Ishikawa (cell line): ENCODE data around the gene INCA1.

Experiments used
- CEBPB ChIP-seq: IDR thresholded peaks from 2 replicates; pipeline ENCODE4 v1.6.1; 2012
- CREB1 ChIP-seq: IDR thresholded peaks from 2 replicates; pipeline ENCODE4 v1.6.1; 2012; ENCODE audit warnings: low read depth
- EGR1 ChIP-seq: IDR thresholded peaks from 2 replicates; pipeline ENCODE4 v1.6.1; 2012
- EP300 ChIP-seq: IDR thresholded peaks from 2 replicates; pipeline ENCODE4 v1.6.1; 2012; ENCODE audit warnings: borderline replicate concordance
- FOXM1 ChIP-seq: IDR thresholded peaks from 2 replicates; pipeline ENCODE4 v1.6.1; 2012; ENCODE audit warnings: low read depth, borderline replicate concordance
- NFIC ChIP-seq: IDR thresholded peaks from 2 replicates; pipeline ENCODE4 v1.6.1; 2012
- RAD21 ChIP-seq: IDR thresholded peaks from 2 replicates; pipeline ENCODE4 v1.6.1; 2012; ENCODE audit warnings: low read depth
- REST ChIP-seq: IDR thresholded peaks from 2 replicates; pipeline ENCODE4 v1.6.1; 2012; ENCODE audit warnings: low read depth, mild to moderate bottlenecking
- TAF1 ChIP-seq: IDR thresholded peaks from 2 replicates; pipeline ENCODE4 v1.6.1; 2012; ENCODE audit warnings: low read depth, mild to moderate bottlenecking
- TCF12 ChIP-seq: IDR thresholded peaks from 2 replicates; pipeline ENCODE4 v1.6.1; 2012; ENCODE audit warnings: low read depth
- TEAD4 ChIP-seq: IDR thresholded peaks from 2 replicates; pipeline ENCODE4 v1.6.1; 2012
- YY1 ChIP-seq: IDR thresholded peaks from 2 replicates; pipeline ENCODE4 v1.6.1; 2012; ENCODE audit warnings: low read depth
- ZBTB7A ChIP-seq: IDR thresholded peaks from 2 replicates; pipeline ENCODE4 v1.6.1; 2012; ENCODE audit warnings: low read depth
- TF ChIP-seq, protein P1 (sequence below): IDR thresholded peaks from 2 replicates; pipeline ENCODE4 v1.6.1; 2012
- TF ChIP-seq, protein P2 (sequence below): IDR thresholded peaks from 2 replicates; pipeline ENCODE4 v1.6.1; 2012

INCA1 gene

GRCh38 chr17:4973256-4974114, 23.8 kb downstream of the INCA1 start:
- no peak for TF ChIP-seq ZBTB7A
- TF ChIP-seq FOXM1, result no peak
- no peak for TF ChIP-seq RAD21
- no peak for TF ChIP-seq EGR1
- no peak for TF ChIP-seq TEAD4
- TF ChIP-seq EP300, result no peak
- TF ChIP-seq TCF12, result no peak
- no peak for TF ChIP-seq CEBPB

GRCh38 chr17:4972752-4973151, 24.6 kb downstream of the INCA1 start:
- no peak for TF ChIP-seq TAF1
- no peak for TF ChIP-seq YY1
- TF ChIP-seq FOXM1, result no peak
- no peak for TF ChIP-seq EP300
- TF ChIP-seq RAD21, result no peak
- TF ChIP-seq, protein P1, sequence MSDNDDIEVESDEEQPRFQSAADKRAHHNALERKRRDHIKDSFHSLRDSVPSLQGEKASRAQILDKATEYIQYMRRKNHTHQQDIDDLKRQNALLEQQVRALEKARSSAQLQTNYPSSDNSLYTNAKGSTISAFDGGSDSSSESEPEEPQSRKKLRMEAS, result no peak
- TF ChIP-seq TEAD4, result no peak
- TF ChIP-seq REST, result no peak
- no peak for TF ChIP-seq CEBPB
- TF ChIP-seq CREB1, result no peak
- no peak for TF ChIP-seq EGR1
- TF ChIP-seq, protein P2, sequence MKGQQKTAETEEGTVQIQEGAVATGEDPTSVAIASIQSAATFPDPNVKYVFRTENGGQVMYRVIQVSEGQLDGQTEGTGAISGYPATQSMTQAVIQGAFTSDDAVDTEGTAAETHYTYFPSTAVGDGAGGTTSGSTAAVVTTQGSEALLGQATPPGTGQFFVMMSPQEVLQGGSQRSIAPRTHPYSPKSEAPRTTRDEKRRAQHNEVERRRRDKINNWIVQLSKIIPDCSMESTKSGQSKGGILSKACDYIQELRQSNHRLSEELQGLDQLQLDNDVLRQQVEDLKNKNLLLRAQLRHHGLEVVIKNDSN, result no peak

GRCh38 chr17:4972322-4972721, 25.0 kb downstream of the INCA1 start:
- TF ChIP-seq RAD21 (no peak), TEAD4 (no peak), CEBPB (no peak), ZBTB7A (no peak), FOXM1 (no peak), REST (no peak)

- TF ChIP-seq YY1 (no peak), TCF12 (no peak), NFIC (no peak), REST (no peak), TEAD4 (no peak), EP300 (no peak), ZBTB7A (no peak)
- TF ChIP-seq, protein P1, result no peak
These were observed 25.5 kb downstream of the INCA1 start for GRCh38 chr17:4971826-4972225.

DNA sequence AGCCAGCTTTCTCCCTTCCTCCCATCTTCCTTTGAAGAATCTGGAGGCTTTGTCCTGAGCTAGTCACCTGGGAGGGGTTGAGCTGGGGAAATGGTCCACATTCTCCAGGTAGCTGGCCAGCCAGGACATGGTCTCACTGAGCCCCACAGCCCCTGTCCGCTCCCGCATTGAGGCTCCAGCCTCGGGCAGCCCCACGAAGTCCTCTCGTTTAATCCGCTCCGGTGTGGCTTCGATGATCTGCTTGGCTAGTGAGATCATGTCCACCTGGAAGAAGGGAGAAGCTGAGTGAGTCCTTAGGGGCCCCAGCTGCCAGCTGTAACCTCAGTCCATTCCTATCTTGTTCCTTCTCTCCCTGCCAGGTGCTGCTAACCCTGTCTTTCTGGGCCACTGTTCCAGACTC, 27.0 kb downstream of the INCA1 start:
- no peak for TF ChIP-seq FOXM1
- no peak for TF ChIP-seq EP300
- TF ChIP-seq EGR1, result no peak
- no peak for TF ChIP-seq TAF1
- TF ChIP-seq ZBTB7A, result no peak
- TF ChIP-seq NFIC, result no peak
- TF ChIP-seq RAD21, result no peak
- no peak for TF ChIP-seq CEBPB
- TF ChIP-seq TEAD4, result no peak
- no peak for TF ChIP-seq REST
- TF ChIP-seq, protein P1, result no peak
- no peak for TF ChIP-seq TCF12
- TF ChIP-seq, protein P2, result no peak
- TF ChIP-seq YY1, result no peak
- no peak for TF ChIP-seq CREB1
